Neuronal stem cell (in vitro differentiated cells): ENCODE measurements around the gene SERPIND1. TPM values are rescaled to one million over a fixed set of nuclear protein-coding genes. Genes with fewer than 3 reads are reported as not detected.

Experiments used
- DNase-seq: peaks from one replicate; pipeline ENCODE4 v3.0.0-alpha.2; 2013; ENCODE audit warnings: low spot score
- H2AFZ ChIP-seq: one replicate; pipeline ENCODE4 v1.6.1; 2013; ENCODE audit warnings: mild to moderate bottlenecking, low read length, inconsistent platforms
- H2AK5ac ChIP-seq: 2 replicates; pipeline ENCODE4 v1.6.1; 2013; ENCODE audit warnings: low read depth, mild to moderate bottlenecking, inconsistent platforms, low read length, moderate library complexity, mixed read lengths
- H2BK120ac ChIP-seq: 2 replicates; pipeline ENCODE4 v1.6.1; 2013; ENCODE audit warnings: low read depth, mild to moderate bottlenecking, inconsistent platforms, low read length, moderate library complexity, mixed read lengths
- H2BK12ac ChIP-seq: one replicate; pipeline ENCODE4 v1.6.1; 2013; ENCODE audit warnings: low read length, inconsistent platforms
- H2BK15ac ChIP-seq: 2 replicates; pipeline ENCODE4 v1.6.1; 2013; ENCODE audit warnings: mild to moderate bottlenecking, low read length, inconsistent platforms, mixed read lengths
- H2BK5ac ChIP-seq: one replicate; pipeline ENCODE4 v1.6.1; 2013; ENCODE audit warnings: inconsistent platforms, mild to moderate bottlenecking, low read length, moderate library complexity
- H3K14ac ChIP-seq: one replicate; pipeline ENCODE4 v1.6.1; 2013; ENCODE audit warnings: low read length, inconsistent platforms
- H3K18ac ChIP-seq: 2 replicates; pipeline ENCODE4 v1.6.1; 2013; ENCODE audit warnings: low read length, inconsistent platforms
- H3K23ac ChIP-seq: 2 replicates; pipeline ENCODE4 v1.6.1; 2013; ENCODE audit warnings: low read depth, mild to moderate bottlenecking, mixed read lengths, low read length, inconsistent platforms; ENCODE audit not compliant: poor library complexity
- H3K27ac ChIP-seq: replicated peaks from 3 replicates; pipeline ENCODE4 v1.5.1; 2013; ENCODE audit warnings: low read length, inconsistent platforms
- H3K27me3 ChIP-seq, 3 experiments: 2 replicates each; pipeline ENCODE4 v1.6.1; 2013; ENCODE audit warnings: low read length in 3 of 3, mild to moderate bottlenecking in 2 of 3, inconsistent platforms in 1 of 3, low read depth in 1 of 3, mixed read lengths in 1 of 3, moderate library complexity in 1 of 3; ENCODE audit not compliant: control insufficient read depth in 3 of 3, insufficient read depth in 3 of 3
- H3K36me3 ChIP-seq, 2 donors: replicated peaks in 1 of 2; 2 replicates each; pipeline ENCODE4 v1.6.1; 2013; ENCODE audit warnings: low read length in 2 of 2; ENCODE audit not compliant: control insufficient read depth in 2 of 2, insufficient read depth in 2 of 2
- H3K4ac ChIP-seq: 2 replicates; pipeline ENCODE4 v1.6.1; 2013; ENCODE audit warnings: inconsistent platforms, mild to moderate bottlenecking, low read length, moderate library complexity
- H3K4me1 ChIP-seq, 2 donors: 1 replicate in 1 of 2; 2 replicates in 1 of 2; pipeline ENCODE4 v1.6.1; 2013; ENCODE audit warnings: low read length in 2 of 2, low read depth in 1 of 2; ENCODE audit not compliant: control insufficient read depth in 2 of 2, insufficient read depth in 1 of 2
- H3K4me2 ChIP-seq: one replicate; pipeline ENCODE4 v1.6.1; 2013; ENCODE audit warnings: mild to moderate bottlenecking, low read length, inconsistent platforms; ENCODE audit not compliant: insufficient read depth, poor library complexity, severe bottlenecking
- H3K4me3 ChIP-seq, 2 donors: 2 replicates each; pipeline ENCODE4 v1.5.1; 2013; ENCODE audit warnings: low read length in 2 of 2, mild to moderate bottlenecking in 2 of 2, inconsistent platforms in 1 of 2, moderate library complexity in 1 of 2
- H3K79me1 ChIP-seq: one replicate; pipeline ENCODE4 v1.6.1; 2013; ENCODE audit warnings: low read depth, mild to moderate bottlenecking, inconsistent platforms, low read length, moderate library complexity
- H3K9ac ChIP-seq: one replicate; pipeline ENCODE4 v1.6.1; 2013; ENCODE audit warnings: mild to moderate bottlenecking, low read depth, low read length, inconsistent platforms; ENCODE audit not compliant: poor library complexity
- H3K9me3 ChIP-seq, 2 donors: replicated peaks in 1 of 2; 2 replicates each; pipeline versions ENCODE3 to v1.6.1; 2013; ENCODE audit warnings: low read length in 2 of 2, mild to moderate bottlenecking in 2 of 2, inconsistent platforms in 1 of 2, low read depth in 1 of 2, mixed read lengths in 1 of 2, moderate library complexity in 1 of 2; ENCODE audit not compliant: control insufficient read depth in 2 of 2, insufficient read depth in 1 of 2
- H4K8ac ChIP-seq: one replicate; pipeline ENCODE4 v1.6.1; 2013; ENCODE audit warnings: low read depth, mild to moderate bottlenecking, inconsistent platforms, low read length, moderate library complexity
- H4K91ac ChIP-seq: one replicate; pipeline ENCODE4 v1.6.1; 2013; ENCODE audit warnings: low read length, low read depth, mild to moderate bottlenecking, inconsistent platforms; ENCODE audit not compliant: poor library complexity
- WGBS, 2 donors: extraction: QIAGEN DNeasy Blood & Tissue Kit; methylation state at CpG; one replicate each; pipeline ENCODE4 v1.1.7; 2013; ENCODE audit warnings: missing lambda C conversion rate in 2 of 2, mixed read lengths in 1 of 2; ENCODE audit not compliant: insufficient read length in 2 of 2, insufficient replicate concordance in 1 of 2; ENCODE audit errors: extremely low coverage in 2 of 2; 5-methylcytosine and 5-hydroxymethylcytosine counted together
- polyA plus RNA-seq, 2 experiments: library from polyadenylated mRNA; stranded (reverse); fragments of 200-250 nt; gene quantifications; one replicate each; pipeline ENCODE4 v1.2.3, GENCODE V29; 2013

Gene SERPIND1, protein sequence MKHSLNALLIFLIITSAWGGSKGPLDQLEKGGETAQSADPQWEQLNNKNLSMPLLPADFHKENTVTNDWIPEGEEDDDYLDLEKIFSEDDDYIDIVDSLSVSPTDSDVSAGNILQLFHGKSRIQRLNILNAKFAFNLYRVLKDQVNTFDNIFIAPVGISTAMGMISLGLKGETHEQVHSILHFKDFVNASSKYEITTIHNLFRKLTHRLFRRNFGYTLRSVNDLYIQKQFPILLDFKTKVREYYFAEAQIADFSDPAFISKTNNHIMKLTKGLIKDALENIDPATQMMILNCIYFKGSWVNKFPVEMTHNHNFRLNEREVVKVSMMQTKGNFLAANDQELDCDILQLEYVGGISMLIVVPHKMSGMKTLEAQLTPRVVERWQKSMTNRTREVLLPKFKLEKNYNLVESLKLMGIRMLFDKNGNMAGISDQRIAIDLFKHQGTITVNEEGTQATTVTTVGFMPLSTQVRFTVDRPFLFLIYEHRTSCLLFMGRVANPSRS
- not detected for polyA plus RNA-seq (2013, experiment 1 of 2)
- polyA plus RNA-seq (2013, experiment 2 of 2) = not detected

- no peak for DNase-seq
- Histone ChIP-seq H3K14ac (no peak within 1 kb of the TSS), H3K23ac (peak within 1 kb of the TSS; percentile 34), H2BK15ac (no peak within 1 kb of the TSS), H3K4me3 (no peak within 1 kb of the TSS), H2BK12ac (no peak within 1 kb of the TSS), H3K27ac (no peak within 1 kb of the TSS), H2AK5ac (no peak within 1 kb of the TSS), H3K18ac (no peak within 1 kb of the TSS), H3K9ac (no peak within 1 kb of the TSS), H3K4me1 (peaks cover 0 to 3% of the 10 kb centered on the region in 2 donors), H2BK120ac (no peak within 1 kb of the TSS), H3K79me1 (peaks cover 4% of the 10 kb centered on the region), H2BK5ac (no peak within 1 kb of the TSS), H2AFZ (no peak within 1 kb of the TSS), H3K27me3 (no peaks in the 10 kb centered on the region), H4K91ac (peak within 1 kb of the TSS; percentile 24), H3K4ac (peak within 1 kb of the TSS; percentile 53), H3K36me3 (peaks cover 0 to 4% of the 10 kb centered on the region in 2 donors), H3K9me3 (no peaks in the 10 kb centered on the region), H4K8ac (no peak within 1 kb of the TSS), H3K4me2 (no peak within 1 kb of the TSS)
- no CpG with 5 or more reads among the region's 4 CpGs for WGBS, 2 donors
Observed at GRCh38 chr22:20773793-20774212, at the start of gene SERPIND1. TSS of gene SERPIND1 (plus strand) at chr22:20774113. CDS start at chr22:20779313, 5,200 bp downstream.

DNA sequence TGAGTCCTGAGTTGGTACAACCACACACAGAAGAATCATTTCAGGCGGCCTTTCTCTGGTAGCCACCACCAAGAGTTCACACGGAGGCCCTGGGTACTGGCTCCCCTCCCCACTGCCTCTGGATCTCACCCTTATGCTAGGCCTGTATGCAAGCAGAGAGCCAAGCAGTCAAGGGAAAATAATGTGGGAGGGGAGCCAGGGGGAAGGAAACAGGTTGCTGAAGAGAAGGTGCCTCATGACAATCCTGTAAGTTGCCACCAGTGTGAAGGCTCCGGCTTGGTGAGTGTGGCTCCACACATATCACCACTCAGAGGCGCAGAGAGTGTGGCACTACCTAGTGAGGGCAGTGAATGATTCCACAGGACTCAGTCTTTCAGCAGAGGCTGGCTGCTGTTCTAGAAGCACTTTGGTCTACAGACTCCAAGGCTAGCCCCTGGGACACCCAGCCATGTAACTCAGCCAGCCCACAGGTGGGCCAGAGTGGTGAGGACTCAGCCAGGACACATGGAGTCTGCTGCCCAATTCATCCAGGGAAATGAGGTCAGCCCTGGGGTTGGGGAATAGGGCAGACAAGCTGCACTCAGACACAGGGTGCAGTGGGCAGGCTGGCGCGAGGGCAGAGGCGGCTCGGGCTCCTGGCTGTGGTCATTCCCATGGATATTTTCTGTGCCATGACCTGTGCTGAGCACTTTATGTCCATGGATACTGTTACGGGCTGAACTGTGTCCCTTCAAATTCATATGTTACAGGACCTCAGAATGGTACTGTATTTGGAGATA is 49.0 kb upstream of the SERPIND1 start:
- no peak overlapping the region for H2BK12ac ChIP-seq
- H3K27ac ChIP-seq = no peak overlapping the region
- no peaks in the 10 kb centered on the region for H3K79me1 ChIP-seq
- no peak overlapping the region for H2AFZ ChIP-seq
- H2BK15ac ChIP-seq = no peak overlapping the region
- H3K23ac ChIP-seq = no peak overlapping the region
- H3K4me1 ChIP-seq = no peaks in the 10 kb centered on the region
- DNase-seq = no peak
- no peak overlapping the region for H3K4me3 ChIP-seq
- no peaks in the 10 kb centered on the region for H3K27me3 ChIP-seq
- H3K36me3 ChIP-seq = peaks cover 24 to 64% of the 10 kb centered on the region in 2 donors
- no peak overlapping the region for H2BK5ac ChIP-seq
- no peak overlapping the region for H3K18ac ChIP-seq
- H3K14ac ChIP-seq = no peak overlapping the region
- WGBS, 2 donors = no CpG with 5 or more reads among the region's 9 CpGs
- no peak overlapping the region for H2BK120ac ChIP-seq
- no peak overlapping the region for H2AK5ac ChIP-seq
- H4K8ac ChIP-seq = no peak overlapping the region
- H4K91ac ChIP-seq = no peak overlapping the region
- no peak overlapping the region for H3K4me2 ChIP-seq
- H3K9me3 ChIP-seq = no peaks in the 10 kb centered on the region
- H3K4ac ChIP-seq = no peak overlapping the region
- peak overlapping the region; percentile 30 for H3K9ac ChIP-seq

DNA sequence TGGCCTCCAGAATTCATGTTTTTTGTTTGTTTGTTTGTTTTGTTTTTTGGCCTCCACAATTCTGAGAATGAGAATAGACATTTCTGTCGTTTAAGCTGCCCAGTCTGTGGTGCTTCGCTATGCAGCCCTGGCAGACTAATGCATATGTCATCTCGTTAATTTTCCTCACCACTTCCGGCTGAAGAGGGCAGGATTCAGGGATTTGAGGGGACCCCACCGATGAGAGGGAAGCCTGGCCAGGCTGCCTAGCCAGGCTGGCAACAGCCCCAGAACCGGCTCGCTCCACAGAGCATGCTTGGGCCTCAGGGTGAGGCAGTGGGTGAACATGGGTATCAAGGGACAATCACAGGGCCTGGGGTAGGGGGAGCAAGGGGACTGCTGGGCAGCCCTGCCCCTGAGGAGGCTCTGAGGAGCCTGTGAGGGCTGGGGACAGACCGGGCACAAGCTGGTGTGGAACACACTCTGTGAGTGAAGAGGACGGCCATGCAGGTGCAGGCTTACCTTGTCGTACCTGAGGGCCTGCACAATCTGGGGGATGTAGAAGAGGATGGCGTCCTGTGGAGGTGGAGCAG is 47.8 kb upstream of the SERPIND1 start:
- no peak overlapping the region for H4K91ac ChIP-seq
- H2BK15ac ChIP-seq = no peak overlapping the region
- no peak overlapping the region for H2BK12ac ChIP-seq
- no peak overlapping the region for H3K4me3 ChIP-seq
- H3K27ac ChIP-seq = no peak overlapping the region
- no peaks in the 10 kb centered on the region for H3K27me3 ChIP-seq
- peaks cover 23 to 58% of the 10 kb centered on the region in 2 donors for H3K36me3 ChIP-seq
- no peak overlapping the region for H3K18ac ChIP-seq
- no peak overlapping the region for H3K4ac ChIP-seq
- no peak overlapping the region for H2AK5ac ChIP-seq
- H3K4me1 ChIP-seq = no peaks in the 10 kb centered on the region
- H3K23ac ChIP-seq = peak overlapping the region; percentile 67
- no peaks in the 10 kb centered on the region for H3K9me3 ChIP-seq
- no peaks in the 10 kb centered on the region for H3K79me1 ChIP-seq
- no peak for DNase-seq
- H3K4me2 ChIP-seq = no peak overlapping the region
- no peak overlapping the region for H3K14ac ChIP-seq
- no peak overlapping the region for H2AFZ ChIP-seq
- no peak overlapping the region for H2BK5ac ChIP-seq
- no CpG with 5 or more reads among the region's 11 CpGs for WGBS, 2 donors
- H4K8ac ChIP-seq = no peak overlapping the region
- H3K9ac ChIP-seq = peak overlapping the region; percentile 60
- H2BK120ac ChIP-seq = no peak overlapping the region
